ENCODE data around the gene CILP. TPM values are rescaled to one million over a fixed set of nuclear protein-coding genes. Genes with fewer than 3 reads are reported as not detected.

Gene CILP
- total RNA-seq, 1 experiment from 2014 or later, result not detected

GRCh38 chr15:65204236-65204930, 6.9 kb downstream of the CILP start:
- TF ChIP-seq JUN (CRISPR knock-in tag; IDR thresholded peaks at IDR 0.05) (no peak), NFE2L1 (CRISPR knock-in tag; IDR thresholded peaks at IDR 0.05) (no peak), ZBTB43 (CRISPR knock-in tag; IDR thresholded peaks at IDR 0.05) (no peak), TCF7 (CRISPR knock-in tag; IDR thresholded peaks at IDR 0.05; ENCODE audit: low read depth) (no peak), TEAD1 (CRISPR knock-in tag; IDR thresholded peaks at IDR 0.05) (no peak), USF2 (CRISPR knock-in tag; IDR thresholded peaks at IDR 0.05) (no peak), ZBTB21 (CRISPR knock-in tag; IDR thresholded peaks at IDR 0.05; ENCODE audit: borderline replicate concordance) (no peak), E2F5 (CRISPR knock-in tag; IDR thresholded peaks at IDR 0.05) (no peak), NFYB (CRISPR knock-in tag; conservative IDR thresholded peaks at IDR 0.05; ENCODE audit: low read depth) (no peak), TP53 (CRISPR knock-in tag; IDR thresholded peaks at IDR 0.05) (no peak), ELF4 (CRISPR knock-in tag; IDR thresholded peaks at IDR 0.05; ENCODE audit: low read depth) (no peak), GRHL2 (CRISPR knock-in tag; IDR thresholded peaks at IDR 0.05; ENCODE audit: insufficient replicate concordance, severe bottlenecking) (no peak), MLX (CRISPR knock-in tag; IDR thresholded peaks at IDR 0.05) (no peak), ATF2 (CRISPR knock-in tag; IDR thresholded peaks at IDR 0.05; ENCODE audit: borderline replicate concordance, low read depth) (no peak), ATF3 (CRISPR knock-in tag; conservative IDR thresholded peaks at IDR 0.05) (no peak), SOX15 (CRISPR knock-in tag; IDR thresholded peaks at IDR 0.05) (no peak), FOXP4 (CRISPR knock-in tag; IDR thresholded peaks at IDR 0.05) (no peak)
- no peak for DNase-seq (ENCODE audit: low spot score)
- H3K27me3 Mint-ChIP-seq (ENCODE audit: low read depth), result no peaks in the 10 kb centered on the region
- H3K9me3 Mint-ChIP-seq, result no peaks in the 10 kb centered on the region
- POLR2A ChIA-PET, result no interaction called here
- H3K4me1 Mint-ChIP-seq, result no peaks in the 10 kb centered on the region
- no peak overlapping the region for H3K27ac Mint-ChIP-seq
- H3K4me3 Mint-ChIP-seq, result no peak overlapping the region
- ATAC-seq, result no peak
- CTCF ChIA-PET, result interaction anchor here (0.6 kb wide), 1 partner anchor 1042 kb away, joined by 3 read pairs; the partner anchor contains the start of gene PPIB
- H3K36me3 Mint-ChIP-seq, result no peaks in the 10 kb centered on the region

GRCh38 chr15:65201918-65202317, 9.4 kb downstream of the CILP start:
- no peaks in the 10 kb centered on the region for H3K27me3 Mint-ChIP-seq (ENCODE audit: low read depth)
- H3K27ac Mint-ChIP-seq, result no peak overlapping the region
- ChIA-PET CTCF (interaction anchor here (0.7 to 4.8 kb wide), 2 partner anchors 9 to 85 kb away, joined by 3 to 33 read pairs; partner anchors contain the start of genes CILP and PARP16), POLR2A (interaction anchor here (0.9 kb wide), 1 partner anchor 99 kb away, joined by 4 read pairs; no protein-coding TSS in a partner anchor)
- no peaks in the 10 kb centered on the region for H3K4me1 Mint-ChIP-seq
- DNase-seq (ENCODE audit: low spot score), result no peak
- ATAC-seq, result no peak
- H3K4me3 Mint-ChIP-seq, result no peak overlapping the region
- no peaks in the 10 kb centered on the region for H3K36me3 Mint-ChIP-seq
- 0 out of 2 replicates have a peak, but pooled peaks cover 3% of the 10 kb centered on the region for H3K9me3 Mint-ChIP-seq
- TF ChIP-seq SMAD3 (CRISPR knock-in tag; IDR thresholded peaks at IDR 0.05; ENCODE audit: borderline replicate concordance), result no peak
- no peak for TF ChIP-seq ATF1 (CRISPR knock-in tag; IDR thresholded peaks at IDR 0.05)
- TF ChIP-seq HMGA2 (CRISPR knock-in tag; IDR thresholded peaks at IDR 0.05), result no peak
- no peak for TF ChIP-seq CTCF (IDR thresholded peaks at IDR 0.05)
- TF ChIP-seq CBFB (CRISPR knock-in tag; IDR thresholded peaks at IDR 0.05; ENCODE audit: low read depth), result no peak
- no peak for TF ChIP-seq MXD4 (CRISPR knock-in tag; IDR thresholded peaks at IDR 0.05; ENCODE audit: borderline replicate concordance)

Measured in WTC11 (cell line).